GM06990 (cell line): ENCODE results near the gene PRXL2C.
"Not testable (repeated sequence)": the region's sequence is repeated elsewhere in the genome, so short reads cannot be mapped to it uniquely, and the experiment has no call there.

Experiments
- DNase-seq: peaks from one replicate; pipeline ENCODE4 v3.0.0-alpha.2; 2011; ENCODE audit not compliant: insufficient read length; ENCODE audit errors: extremely low read depth
- H3K27me3 ChIP-seq: replicated peaks from 2 replicates; pipeline ENCODE4 v1.6.0; 2011; ENCODE audit warnings: low read length; ENCODE audit not compliant: control insufficient read depth, insufficient read depth
- H3K36me3 ChIP-seq: 2 replicates; pipeline ENCODE4 v1.5.1; 2011; ENCODE audit warnings: low read length; ENCODE audit not compliant: control insufficient read depth, insufficient read depth
- H3K4me3 ChIP-seq: replicated peaks from 2 replicates; pipeline ENCODE4 v1.5.1; 2011; ENCODE audit warnings: low read depth, mild to moderate bottlenecking, control low read depth, low read length
- CTCF ChIP-seq: IDR thresholded peaks from 2 replicates; pipeline ENCODE4 v1.5.1; 2011; ENCODE audit warnings: low read length, control low read depth, mild to moderate bottlenecking, inconsistent platforms; ENCODE audit not compliant: insufficient read depth, poor library complexity, severe bottlenecking

Gene PRXL2C

DNA sequence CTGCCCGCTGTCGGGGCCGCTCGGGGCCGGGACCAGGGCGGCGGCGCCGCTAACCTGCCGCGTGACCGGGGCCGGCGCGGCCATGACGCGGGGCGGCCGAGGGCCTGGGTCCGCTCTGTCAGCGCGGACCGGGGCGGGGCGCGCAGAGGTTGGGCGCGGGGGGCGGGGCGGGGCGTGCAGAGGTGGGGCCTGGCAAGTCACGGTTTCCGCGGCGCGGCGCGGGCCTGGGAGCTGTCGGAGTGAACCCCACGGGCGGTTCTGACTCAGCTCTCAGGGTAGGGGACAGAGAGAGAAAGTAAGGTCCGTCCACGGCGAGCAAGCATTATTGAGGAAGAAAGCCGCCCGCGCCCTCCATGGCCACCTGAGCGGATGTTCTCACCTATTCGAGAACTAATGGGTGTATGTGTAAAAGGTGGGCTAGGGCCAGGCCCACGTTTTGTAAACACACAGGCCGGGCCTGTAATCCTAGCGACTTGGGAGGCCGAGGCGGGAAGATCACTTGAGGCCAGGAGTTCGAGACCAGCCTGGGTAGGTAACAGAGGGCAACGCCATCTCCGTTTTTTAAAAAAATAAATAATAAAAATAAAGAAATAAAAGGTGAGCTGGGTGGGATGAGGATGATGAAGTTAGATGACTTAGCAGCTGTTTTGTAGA is at the start of gene PRXL2C:
PRXL2C (minus strand) TSS at position 120 of the 654 bp plus-strand sequence; CDS start at position 84, 36 bp downstream.
- Histone ChIP-seq H3K4me3 (peak within 1 kb of the TSS; percentile 70), H3K36me3 (no peaks in the 10 kb centered on the region), H3K27me3 (no peaks in the 10 kb centered on the region)
- no peak for TF ChIP-seq CTCF
- peak; percentile 79 for DNase-seq

DNA sequence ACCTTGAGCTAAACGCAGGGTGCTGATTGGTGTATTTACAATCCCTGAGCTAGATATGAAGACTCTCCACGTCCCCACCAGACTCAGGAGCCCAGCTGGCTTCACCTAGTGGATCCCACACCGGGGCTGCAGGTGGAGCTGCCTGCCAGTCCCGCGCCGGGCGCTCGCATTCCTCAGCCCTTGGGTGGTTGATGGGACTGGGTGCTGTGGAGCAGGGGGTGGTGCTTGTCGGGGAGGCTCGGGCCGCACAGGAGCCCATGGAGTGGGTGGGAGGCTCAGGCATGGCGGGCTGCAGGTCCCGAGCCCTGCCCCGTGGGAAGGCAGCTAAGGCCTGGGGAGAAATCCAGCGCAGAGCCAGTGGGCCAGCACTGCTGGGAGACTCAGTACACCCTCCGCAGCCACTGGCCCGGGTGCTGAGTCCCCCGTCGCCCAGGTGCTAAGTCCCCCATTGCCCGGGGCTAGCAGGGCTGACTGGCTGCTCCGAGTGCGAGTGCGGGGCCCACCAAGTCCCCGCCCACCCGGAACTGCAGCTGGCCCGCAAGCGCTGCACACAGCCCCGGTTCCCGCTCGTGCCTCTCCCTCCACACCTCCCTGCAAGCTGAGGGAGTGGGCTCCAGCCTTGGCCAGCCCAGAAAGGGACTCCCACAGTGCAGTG is 45.7 kb upstream of the PRXL2C start:
- DNase-seq, H3K4me3 ChIP-seq, H3K27me3 ChIP-seq, H3K36me3 ChIP-seq: not testable (repeated sequence)

DNA sequence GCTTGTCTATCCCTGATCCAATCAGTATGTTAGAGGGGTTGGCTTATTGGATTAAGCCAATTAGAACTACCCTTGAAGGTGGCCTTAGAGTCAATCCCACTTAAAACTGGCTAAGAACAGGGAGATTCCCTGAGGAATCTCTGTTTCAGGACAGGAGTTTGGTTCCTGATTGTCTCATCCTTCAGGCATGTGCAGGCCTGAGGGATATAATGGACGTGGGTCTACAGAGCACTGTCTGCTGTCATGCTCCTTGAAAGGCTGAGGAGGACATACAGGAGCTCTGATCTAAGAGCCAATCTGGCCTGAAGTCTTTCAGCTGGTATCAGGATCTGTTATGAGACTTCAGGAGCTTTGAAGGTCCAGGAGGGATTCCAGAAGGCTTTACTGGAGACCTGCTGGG is 36.2 kb upstream of the PRXL2C start:
- no peaks in the 10 kb centered on the region for H3K27me3 ChIP-seq
- no peak for TF ChIP-seq CTCF
- no peak overlapping the region for H3K4me3 ChIP-seq
- H3K36me3 ChIP-seq = no peaks in the 10 kb centered on the region
- DNase-seq = no peak

DNA sequence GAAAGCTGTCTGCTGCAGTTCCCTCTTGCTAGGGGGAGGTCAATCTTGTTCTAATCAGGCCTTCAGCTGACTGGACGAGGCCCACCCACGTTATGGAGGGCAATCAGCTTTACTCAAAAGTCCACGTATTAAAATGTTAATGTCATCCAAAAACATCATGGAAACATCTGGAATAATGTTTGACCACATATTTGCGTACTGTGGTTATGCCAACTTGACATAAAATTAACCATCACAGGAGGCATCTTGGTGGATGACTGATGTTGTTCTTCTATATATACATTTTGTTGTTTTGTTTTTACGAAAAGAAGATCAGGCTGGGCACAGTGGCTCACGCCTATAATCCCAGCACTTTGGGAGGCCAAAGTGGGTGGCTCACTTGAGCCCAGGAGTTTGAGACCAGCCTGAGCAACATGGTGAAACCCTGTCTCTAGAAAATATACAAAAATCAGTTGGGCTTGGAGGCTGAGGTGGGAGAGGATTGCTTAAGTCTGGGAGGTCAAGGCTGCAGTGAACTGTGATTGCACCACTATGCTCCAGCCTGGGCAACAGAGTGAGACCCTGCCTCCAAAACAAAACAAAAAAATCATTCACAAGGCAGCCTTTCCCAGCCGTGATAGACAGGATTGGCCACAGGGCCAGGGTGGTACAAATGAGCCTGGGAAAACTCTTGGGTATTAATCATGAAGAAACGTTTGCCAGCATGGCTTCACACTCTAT is 33.8 kb upstream of the PRXL2C start:
- TF ChIP-seq CTCF = no peak
- Histone ChIP-seq H3K4me3 (no peak overlapping the region), H3K27me3 (no peaks in the 10 kb centered on the region), H3K36me3 (no peaks in the 10 kb centered on the region)
- DNase-seq = no peak

- TF ChIP-seq CTCF = no peak
- no peaks in the 10 kb centered on the region for H3K36me3 ChIP-seq
- no peaks in the 10 kb centered on the region for H3K27me3 ChIP-seq
- DNase-seq = no peak
- H3K4me3 ChIP-seq = no peak overlapping the region
These were observed 33.1 kb upstream of the PRXL2C start for GRCh38 chr9:96688187-96688586.
